HEK293 (cell line): ENCODE results near the gene PCDH18.

Source experiments
- REPIN1 ChIP-seq: fragments of 450-650 bp; formaldehyde crosslinking; IDR thresholded peaks from 2 replicates; pipeline ENCODE4 v1.5.1; 2017; ENCODE audit warnings: missing biosample characterization, missing genetic modification characterization, low read depth
- YY1 ChIP-seq: fragments of 450-650 bp; formaldehyde crosslinking; IDR thresholded peaks from 2 replicates; pipeline ENCODE4 v1.5.1; 2018; ENCODE audit warnings: missing biosample characterization, missing genetic modification characterization
- ZBTB8A ChIP-seq: fragments of 450-650 bp; formaldehyde crosslinking; IDR thresholded peaks from 2 replicates; pipeline ENCODE4 v1.5.1; 2016; ENCODE audit warnings: missing biosample characterization, missing genetic modification characterization
- ZNF10 ChIP-seq: fragments of 450-650 bp; formaldehyde crosslinking; IDR thresholded peaks from 2 replicates; pipeline ENCODE4 v1.5.1; 2017; ENCODE audit warnings: missing biosample characterization, missing genetic modification characterization
- ZNF138 ChIP-seq: fragments of 450-650 bp; formaldehyde crosslinking; IDR thresholded peaks from 2 replicates; pipeline ENCODE4 v1.5.1; 2016; ENCODE audit warnings: missing biosample characterization, missing genetic modification characterization, borderline replicate concordance
- ZNF169 ChIP-seq: fragments of 450-650 bp; formaldehyde crosslinking; IDR thresholded peaks from 2 replicates; pipeline ENCODE4 v1.5.1; 2016; ENCODE audit warnings: missing biosample characterization, missing genetic modification characterization
- ZNF266 ChIP-seq: fragments of 450-650 bp; formaldehyde crosslinking; IDR thresholded peaks from 2 replicates; pipeline ENCODE4 v1.5.1; 2016; ENCODE audit warnings: missing biosample characterization, missing genetic modification characterization, low read depth
- ZNF530 ChIP-seq: fragments of 450-650 bp; formaldehyde crosslinking; IDR thresholded peaks from 2 replicates; pipeline ENCODE4 v1.5.1; 2016; ENCODE audit warnings: low read depth, missing biosample characterization, missing genetic modification characterization
- ZNF843 ChIP-seq: fragments of 450-650 bp; formaldehyde crosslinking; IDR thresholded peaks from 2 replicates; pipeline ENCODE4 v1.5.1; 2016; ENCODE audit warnings: missing biosample characterization, missing genetic modification characterization
- TF ChIP-seq, protein P1 (sequence below): fragments of 450-650 bp; formaldehyde crosslinking; IDR thresholded peaks from 2 replicates; pipeline ENCODE4 v1.5.1; 2016; ENCODE audit warnings: missing biosample characterization, missing genetic modification characterization, borderline replicate concordance
- TF ChIP-seq, protein P2 (sequence below): fragments of 450-650 bp; formaldehyde crosslinking; IDR thresholded peaks from 2 replicates; pipeline ENCODE4 v1.5.1; 2016; ENCODE audit warnings: missing biosample characterization, missing genetic modification characterization
- TF ChIP-seq, protein P3 (sequence below): fragments of 450-650 bp; formaldehyde crosslinking; IDR thresholded peaks from 2 replicates; pipeline ENCODE4 v1.5.1; 2016; ENCODE audit warnings: missing biosample characterization, missing genetic modification characterization

- TF ChIP-seq, protein P1, sequence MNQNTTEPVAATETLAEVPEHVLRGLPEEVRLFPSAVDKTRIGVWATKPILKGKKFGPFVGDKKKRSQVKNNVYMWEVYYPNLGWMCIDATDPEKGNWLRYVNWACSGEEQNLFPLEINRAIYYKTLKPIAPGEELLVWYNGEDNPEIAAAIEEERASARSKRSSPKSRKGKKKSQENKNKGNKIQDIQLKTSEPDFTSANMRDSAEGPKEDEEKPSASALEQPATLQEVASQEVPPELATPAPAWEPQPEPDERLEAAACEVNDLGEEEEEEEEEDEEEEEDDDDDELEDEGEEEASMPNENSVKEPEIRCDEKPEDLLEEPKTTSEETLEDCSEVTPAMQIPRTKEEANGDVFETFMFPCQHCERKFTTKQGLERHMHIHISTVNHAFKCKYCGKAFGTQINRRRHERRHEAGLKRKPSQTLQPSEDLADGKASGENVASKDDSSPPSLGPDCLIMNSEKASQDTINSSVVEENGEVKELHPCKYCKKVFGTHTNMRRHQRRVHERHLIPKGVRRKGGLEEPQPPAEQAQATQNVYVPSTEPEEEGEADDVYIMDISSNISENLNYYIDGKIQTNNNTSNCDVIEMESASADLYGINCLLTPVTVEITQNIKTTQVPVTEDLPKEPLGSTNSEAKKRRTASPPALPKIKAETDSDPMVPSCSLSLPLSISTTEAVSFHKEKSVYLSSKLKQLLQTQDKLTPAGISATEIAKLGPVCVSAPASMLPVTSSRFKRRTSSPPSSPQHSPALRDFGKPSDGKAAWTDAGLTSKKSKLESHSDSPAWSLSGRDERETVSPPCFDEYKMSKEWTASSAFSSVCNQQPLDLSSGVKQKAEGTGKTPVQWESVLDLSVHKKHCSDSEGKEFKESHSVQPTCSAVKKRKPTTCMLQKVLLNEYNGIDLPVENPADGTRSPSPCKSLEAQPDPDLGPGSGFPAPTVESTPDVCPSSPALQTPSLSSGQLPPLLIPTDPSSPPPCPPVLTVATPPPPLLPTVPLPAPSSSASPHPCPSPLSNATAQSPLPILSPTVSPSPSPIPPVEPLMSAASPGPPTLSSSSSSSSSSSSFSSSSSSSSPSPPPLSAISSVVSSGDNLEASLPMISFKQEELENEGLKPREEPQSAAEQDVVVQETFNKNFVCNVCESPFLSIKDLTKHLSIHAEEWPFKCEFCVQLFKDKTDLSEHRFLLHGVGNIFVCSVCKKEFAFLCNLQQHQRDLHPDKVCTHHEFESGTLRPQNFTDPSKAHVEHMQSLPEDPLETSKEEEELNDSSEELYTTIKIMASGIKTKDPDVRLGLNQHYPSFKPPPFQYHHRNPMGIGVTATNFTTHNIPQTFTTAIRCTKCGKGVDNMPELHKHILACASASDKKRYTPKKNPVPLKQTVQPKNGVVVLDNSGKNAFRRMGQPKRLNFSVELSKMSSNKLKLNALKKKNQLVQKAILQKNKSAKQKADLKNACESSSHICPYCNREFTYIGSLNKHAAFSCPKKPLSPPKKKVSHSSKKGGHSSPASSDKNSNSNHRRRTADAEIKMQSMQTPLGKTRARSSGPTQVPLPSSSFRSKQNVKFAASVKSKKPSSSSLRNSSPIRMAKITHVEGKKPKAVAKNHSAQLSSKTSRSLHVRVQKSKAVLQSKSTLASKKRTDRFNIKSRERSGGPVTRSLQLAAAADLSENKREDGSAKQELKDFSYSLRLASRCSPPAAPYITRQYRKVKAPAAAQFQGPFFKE: no peak
- TF ChIP-seq ZNF530 (no peak), ZBTB8A (no peak), REPIN1 (tag by site-specific recombination) (no peak), ZNF266 (tag by site-specific recombination) (no peak), YY1 (tag by site-specific recombination) (no peak), ZNF169 (no peak), ZNF138 (tag by site-specific recombination) (no peak), ZNF843 (tag by site-specific recombination) (no peak), ZNF10 (no peak)
- TF ChIP-seq, protein P2, sequence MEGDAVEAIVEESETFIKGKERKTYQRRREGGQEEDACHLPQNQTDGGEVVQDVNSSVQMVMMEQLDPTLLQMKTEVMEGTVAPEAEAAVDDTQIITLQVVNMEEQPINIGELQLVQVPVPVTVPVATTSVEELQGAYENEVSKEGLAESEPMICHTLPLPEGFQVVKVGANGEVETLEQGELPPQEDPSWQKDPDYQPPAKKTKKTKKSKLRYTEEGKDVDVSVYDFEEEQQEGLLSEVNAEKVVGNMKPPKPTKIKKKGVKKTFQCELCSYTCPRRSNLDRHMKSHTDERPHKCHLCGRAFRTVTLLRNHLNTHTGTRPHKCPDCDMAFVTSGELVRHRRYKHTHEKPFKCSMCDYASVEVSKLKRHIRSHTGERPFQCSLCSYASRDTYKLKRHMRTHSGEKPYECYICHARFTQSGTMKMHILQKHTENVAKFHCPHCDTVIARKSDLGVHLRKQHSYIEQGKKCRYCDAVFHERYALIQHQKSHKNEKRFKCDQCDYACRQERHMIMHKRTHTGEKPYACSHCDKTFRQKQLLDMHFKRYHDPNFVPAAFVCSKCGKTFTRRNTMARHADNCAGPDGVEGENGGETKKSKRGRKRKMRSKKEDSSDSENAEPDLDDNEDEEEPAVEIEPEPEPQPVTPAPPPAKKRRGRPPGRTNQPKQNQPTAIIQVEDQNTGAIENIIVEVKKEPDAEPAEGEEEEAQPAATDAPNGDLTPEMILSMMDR (tag by site-specific recombination): no peak
- TF ChIP-seq, protein P3, sequence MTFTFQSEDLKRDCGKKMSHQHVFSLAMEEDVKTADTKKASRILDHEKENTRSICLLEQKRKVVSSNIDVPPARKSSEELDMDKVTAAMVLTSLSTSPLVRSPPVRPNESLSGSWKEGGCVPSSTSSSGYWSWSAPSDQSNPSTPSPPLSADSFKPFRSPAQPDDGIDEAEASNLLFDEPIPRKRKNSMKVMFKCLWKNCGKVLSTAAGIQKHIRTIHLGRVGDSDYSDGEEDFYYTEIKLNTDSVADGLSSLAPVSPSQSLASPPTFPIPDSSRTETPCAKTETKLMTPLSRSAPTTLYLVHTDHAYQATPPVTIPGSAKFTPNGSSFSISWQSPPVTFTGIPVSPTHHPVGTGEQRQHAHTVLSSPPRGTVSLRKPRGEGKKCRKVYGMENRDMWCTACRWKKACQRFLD (tag by site-specific recombination): no peak
These were observed 9.0 kb downstream of the PCDH18 start for GRCh38 chr4:137523329-137523728.
